Activated CD8-positive, alpha-beta T cell treated with anti-CD3 and anti-CD28 coated beads for 36 hours (primary cell): ENCODE data around the gene SBF2. TPM values are rescaled to one million over a fixed set of nuclear protein-coding genes. Genes with fewer than 3 reads are reported as not detected.
"Not testable (repeated sequence)": the region's sequence is repeated elsewhere in the genome, so short reads cannot be mapped to it uniquely, and the experiment has no call there.

Source experiments
- ATAC-seq: fragments of 200-7000 bp; cut with Tn5 transposase; one replicate; pipeline ENCODE4 v1.10.0; 2021; ENCODE audit warnings: mild to moderate bottlenecking, moderate library complexity
- CTCF ChIA-PET: fragments of 350-600 bp; sonication (Branson Sonifier 250); formaldehyde crosslinking; loops from one replicate; lab custom pipeline; 2021; ENCODE audit warnings: antibody characterized with exemption; lab: Charles Lee
- POLR2A ChIA-PET: fragments of 350-600 bp; sonication (Branson Sonifier 250); formaldehyde crosslinking; loops from one replicate; lab custom pipeline; 2021; ENCODE audit warnings: antibody characterized with exemption; lab: Charles Lee
- DNase-seq: peaks from one replicate; pipeline ENCODE4 v3.0.0-alpha.2; 2020
- H3K27ac Mint-ChIP-seq: one replicate; pipeline ENCODE4 v1.8.0; 2021; ENCODE audit warnings: mild to moderate bottlenecking, mixed read lengths
- H3K27me3 Mint-ChIP-seq: one replicate; pipeline ENCODE4 v1.8.0; 2021; ENCODE audit warnings: mixed read lengths
- H3K36me3 Mint-ChIP-seq: one replicate; pipeline ENCODE4 v1.8.0; 2021; ENCODE audit warnings: low read depth, mixed read lengths
- H3K4me1 Mint-ChIP-seq: one replicate; pipeline ENCODE4 v1.8.0; 2021; ENCODE audit warnings: low read depth, mixed read lengths
- H3K4me3 Mint-ChIP-seq: one replicate; pipeline ENCODE4 v1.8.0; 2021; ENCODE audit warnings: mild to moderate bottlenecking, moderate library complexity, mixed read lengths
- H3K9me3 Mint-ChIP-seq: one replicate; pipeline ENCODE4 v1.8.0; 2021; ENCODE audit warnings: mixed read lengths
- CTCF ChIP-seq: fragments of 200-600 bp; IDR thresholded peaks from one replicate; pipeline ENCODE4 v1.8.0; 2022; ENCODE audit warnings: antibody characterized with exemption, mild to moderate bottlenecking
- intact Hi-C: fragments of 100-400 bp; cut with micrococcal nuclease; formaldehyde crosslinking; loops from one replicate; pipeline ENCODE4 v1.10.0; 2022
- total RNA-seq, 2 experiments: library from RNA; stranded (reverse); gene quantifications; one replicate each; pipeline ENCODE4 v1.2.3, GENCODE V29; 2021

Gene SBF2
- total RNA-seq, 2 experiments from 2014 or later = 10.0 to 11.0 TPM

GRCh38 chr11:10243896-10244575 is 50.0 kb downstream of the SBF2 start:
- Mint-ChIP-seq H3K9me3 (no peaks in the 10 kb centered on the region), H3K4me3 (no peak overlapping the region), H3K27me3 (no peaks in the 10 kb centered on the region), H3K27ac (no peak overlapping the region), H3K36me3 (no peaks in the 10 kb centered on the region), H3K4me1 (peaks cover 2% of the 10 kb centered on the region)
- no peak for TF ChIP-seq CTCF
- ChIA-PET CTCF (interaction anchor here (1.7 kb wide), 1 partner anchor 63 kb away, joined by 5 read pairs; no protein-coding TSS in a partner anchor), POLR2A (no interaction called here)
- ATAC-seq = no peak
- DNase-seq = no peak
- intact Hi-C loops = no loop called here

- no peak overlapping the region for H3K4me3 Mint-ChIP-seq
- TF ChIP-seq CTCF = no peak
- intact Hi-C loops = no loop called here
- no peaks in the 10 kb centered on the region for H3K27me3 Mint-ChIP-seq
- no peaks in the 10 kb centered on the region for H3K9me3 Mint-ChIP-seq
- H3K36me3 Mint-ChIP-seq = peaks cover 2% of the 10 kb centered on the region
- no peaks in the 10 kb centered on the region for H3K4me1 Mint-ChIP-seq
- DNase-seq (no peak), ATAC-seq (no peak)
- H3K27ac Mint-ChIP-seq = no peak overlapping the region
- ChIA-PET POLR2A (no interaction called here), CTCF (no interaction called here)
Measured at GRCh38 chr11:10236840-10237239, 57.2 kb downstream of the SBF2 start.

- Mint-ChIP-seq H3K36me3 (peaks cover 2% of the 10 kb centered on the region), H3K27me3 (no peaks in the 10 kb centered on the region), H3K27ac (no peak overlapping the region), H3K4me3 (no peak overlapping the region), H3K9me3 (peaks cover 7% of the 10 kb centered on the region), H3K4me1 (no peaks in the 10 kb centered on the region)
- ATAC-seq = no peak
- ChIA-PET POLR2A (no interaction called here), CTCF (interaction anchor here (0.7 to 1.2 kb wide), 4 partner anchors 25 to 261 kb away, joined by 3 to 4 read pairs (median 3); no protein-coding TSS in a partner anchor)
- DNase-seq = no peak
- intact Hi-C loops = no loop called here
- TF ChIP-seq CTCF = no peak
Measured at GRCh38 chr11:10233581-10233980, 60.4 kb downstream of the SBF2 start.

- no peak overlapping the region for H3K4me3 Mint-ChIP-seq
- H3K27ac Mint-ChIP-seq = no peak overlapping the region
- ChIA-PET CTCF (interaction anchor here (0.7 to 1.2 kb wide), 3 partner anchors 24 to 260 kb away, joined by 3 to 4 read pairs (median 3); no protein-coding TSS in a partner anchor), POLR2A (no interaction called here)
- no peak for TF ChIP-seq CTCF
- DNase-seq = no peak
- intact Hi-C loops = no loop called here
- H3K4me1 Mint-ChIP-seq = no peaks in the 10 kb centered on the region
- no peaks in the 10 kb centered on the region for H3K27me3 Mint-ChIP-seq
- peaks cover 2% of the 10 kb centered on the region for H3K36me3 Mint-ChIP-seq
- no peak for ATAC-seq
- peaks cover 7% of the 10 kb centered on the region for H3K9me3 Mint-ChIP-seq
Measured at GRCh38 chr11:10232756-10233155, 61.3 kb downstream of the SBF2 start.

- H3K4me1 Mint-ChIP-seq, CTCF ChIA-PET, H3K27ac Mint-ChIP-seq, H3K36me3 Mint-ChIP-seq, intact Hi-C loops, ATAC-seq, H3K9me3 Mint-ChIP-seq, DNase-seq, H3K4me3 Mint-ChIP-seq, H3K27me3 Mint-ChIP-seq, POLR2A ChIA-PET: not testable (repeated sequence)
Measured at GRCh38 chr11:10231803-10232202, 62.2 kb downstream of the SBF2 start.
